Measurements from ENCODE around the gene LSR. TPM values are rescaled to one million over a fixed set of nuclear protein-coding genes. Genes with fewer than 3 reads are reported as not detected.
A peak's percentile ranks its signal among the peaks of the same experiment; 100 is the strongest.

LSR gene
- total and polyA plus RNA-seq, 2 donors from 2014 or later, result 37.9 to 87.2 TPM

GRCh38 chr19:35272122-35272719 lies 23.4 kb downstream of the LSR start:
- Histone ChIP-seq H3K9ac (ENCODE audit: low read length in 3 of 3) (no peak overlapping the region), H3K4me3 (ENCODE audit: low read length in 3 of 3) (no peak overlapping the region), H3K27ac (ENCODE audit: low read depth in 2 of 2, low read length in 2 of 2) (no peak overlapping the region), H3K27me3 (ENCODE audit: control insufficient read depth, insufficient read depth, low read length) (no peaks in the 10 kb centered on the region), H3K36me3 (ENCODE audit: control insufficient read depth in 2 of 3, insufficient read depth in 3 of 3, low read length in 3 of 3) (peaks cover 9 to 29% (median 19%) of the 10 kb centered on the region in 3 donors), H3K4me1 (ENCODE audit: control insufficient read depth in 2 of 3, insufficient read depth in 2 of 3, low read depth in 1 of 3, low read length in 3 of 3) (peaks cover 0 to 10% (median 6%) of the 10 kb centered on the region in 3 donors), H3K9me3 (ENCODE audit: control insufficient read depth in 2 of 3, insufficient read depth in 1 of 3, low read length in 3 of 3) (no peaks in the 10 kb centered on the region)
- peak in 1 of 5 donors; percentile 63 for DNase-seq
- no peak for FAIRE-seq
- no peak for TF ChIP-seq CTCF (IDR thresholded peaks at IDR 0.05; ENCODE audit: borderline replicate concordance, extremely low read depth, insufficient read depth)
- intact Hi-C loops (cut with DNase I), result no loop called here

DNA sequence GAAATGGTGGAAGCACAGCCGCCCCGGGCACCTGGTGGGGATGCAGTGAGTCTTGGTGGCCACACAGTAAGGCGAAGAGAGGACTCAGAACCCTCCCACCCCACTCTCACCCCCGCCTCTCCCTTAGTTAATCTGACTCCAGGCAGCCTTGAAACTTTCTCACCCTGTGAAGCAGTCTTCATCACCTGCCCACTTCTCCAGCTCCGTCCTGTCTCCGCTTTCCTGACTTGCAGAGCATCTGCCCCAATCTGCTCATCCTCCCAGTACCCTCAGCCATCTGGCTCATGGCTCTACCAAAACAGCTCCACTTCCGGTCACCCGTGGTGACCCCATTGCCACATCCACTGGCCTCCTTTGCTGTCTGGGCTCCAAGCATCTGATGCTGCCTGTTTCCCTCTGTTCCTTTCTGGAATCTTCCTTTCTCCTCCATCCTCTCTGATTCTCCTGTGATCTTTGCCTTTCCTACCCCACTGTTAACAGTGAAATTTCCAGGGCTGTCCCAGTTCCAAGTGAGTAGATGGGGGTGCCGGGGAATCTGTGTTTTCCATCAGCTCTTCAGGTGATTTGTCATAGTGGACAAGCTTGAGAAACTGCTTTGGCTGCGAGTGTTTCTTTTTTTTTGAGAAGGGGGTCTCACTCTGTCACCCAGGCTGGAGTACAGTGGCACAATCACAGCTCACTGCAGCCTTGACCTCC lies 24.3 kb downstream of the LSR start:
- FAIRE-seq (no peak), DNase-seq (no peak)
- Histone ChIP-seq H3K4me1 (ENCODE audit: control insufficient read depth in 2 of 3, insufficient read depth in 2 of 3, low read depth in 1 of 3, low read length in 3 of 3) (peaks cover 0 to 10% (median 6%) of the 10 kb centered on the region in 3 donors), H3K36me3 (ENCODE audit: control insufficient read depth in 2 of 3, insufficient read depth in 3 of 3, low read length in 3 of 3) (peaks cover 9 to 29% (median 19%) of the 10 kb centered on the region in 3 donors), H3K9me3 (ENCODE audit: control insufficient read depth in 2 of 3, insufficient read depth in 1 of 3, low read length in 3 of 3) (no peaks in the 10 kb centered on the region), H3K27me3 (ENCODE audit: control insufficient read depth, insufficient read depth, low read length) (no peaks in the 10 kb centered on the region), H3K27ac (ENCODE audit: low read depth in 2 of 2, low read length in 2 of 2) (no peak overlapping the region), H3K9ac (ENCODE audit: low read length in 3 of 3) (no peak overlapping the region), H3K4me3 (ENCODE audit: low read length in 3 of 3) (no peak overlapping the region)
- intact Hi-C loops (cut with DNase I), result no loop called here
- TF ChIP-seq CTCF (IDR thresholded peaks at IDR 0.05; ENCODE audit: borderline replicate concordance, extremely low read depth, insufficient read depth), result no peak

DNA sequence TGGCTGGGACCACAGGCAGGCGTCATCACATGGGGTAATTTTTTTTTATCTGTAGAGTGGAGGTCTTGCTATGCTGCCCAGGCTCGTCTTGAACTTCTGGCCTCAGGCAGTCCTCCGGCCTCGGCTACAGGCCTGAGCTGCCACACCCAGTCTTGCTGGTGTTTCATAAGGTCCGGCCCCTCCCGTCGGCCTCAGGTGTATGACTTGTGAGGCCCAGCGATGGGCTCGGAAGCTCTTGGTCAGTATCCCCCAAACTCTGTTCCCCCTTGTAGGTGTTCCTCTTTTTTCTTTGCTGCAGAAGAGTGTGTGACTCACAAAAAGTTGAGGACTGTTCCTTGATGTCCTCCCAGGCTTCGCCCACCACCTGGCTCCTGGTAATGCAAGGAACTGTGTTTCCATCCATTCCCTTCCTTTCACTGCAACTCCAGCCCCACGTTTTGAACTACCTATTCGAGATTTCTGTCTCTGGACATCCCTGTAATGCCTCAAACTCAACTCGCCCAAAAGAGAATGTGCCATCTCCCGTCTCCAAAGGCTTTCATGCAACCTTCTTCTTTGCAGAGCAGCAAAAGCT lies 25.0 kb downstream of the LSR start:
- no peaks in the 10 kb centered on the region for H3K27me3 ChIP-seq (ENCODE audit: control insufficient read depth, insufficient read depth, low read length)
- H3K36me3 ChIP-seq (ENCODE audit: control insufficient read depth in 2 of 3, insufficient read depth in 3 of 3, low read length in 3 of 3), result peaks cover 9 to 29% (median 19%) of the 10 kb centered on the region in 3 donors
- H3K4me3 ChIP-seq (ENCODE audit: low read length in 3 of 3), result no peak overlapping the region
- FAIRE-seq (no peak), DNase-seq (peak in 1 of 5 donors; percentile 69)
- no peak overlapping the region for H3K9ac ChIP-seq (ENCODE audit: low read length in 3 of 3)
- H3K4me1 ChIP-seq (ENCODE audit: control insufficient read depth in 2 of 3, insufficient read depth in 2 of 3, low read depth in 1 of 3, low read length in 3 of 3), result peaks cover 0 to 10% (median 6%) of the 10 kb centered on the region in 3 donors
- no peaks in the 10 kb centered on the region for H3K9me3 ChIP-seq (ENCODE audit: control insufficient read depth in 2 of 3, insufficient read depth in 1 of 3, low read length in 3 of 3)
- intact Hi-C loops (cut with DNase I), result no loop called here
- H3K27ac ChIP-seq (ENCODE audit: low read depth in 2 of 2, low read length in 2 of 2), result no peak overlapping the region
- no peak for TF ChIP-seq CTCF (IDR thresholded peaks at IDR 0.05; ENCODE audit: borderline replicate concordance, extremely low read depth, insufficient read depth)
